KMS-11 (cell line): ENCODE data around the gene GOLGA6A.

ENCODE experiments used
- H2AFZ ChIP-seq: fragments of 200-600 bp; sonication (generic); 2 replicates; pipeline ENCODE4 v1.6.1; 2016; ENCODE audit warnings: antibody characterized with exemption, mixed run types, low read depth
- H3K27ac ChIP-seq: fragments of 200-600 bp; sonication (generic); 2 replicates; pipeline ENCODE4 v1.6.1; 2016; ENCODE audit warnings: mild to moderate bottlenecking, mixed run types
- H3K27me3 ChIP-seq: fragments of 200-600 bp; sonication (generic); 2 replicates; pipeline ENCODE4 v1.6.1; 2017; ENCODE audit warnings: mild to moderate bottlenecking, low read depth, mixed run types, moderate library complexity; ENCODE audit not compliant: insufficient read depth
- H3K36me3 ChIP-seq: fragments of 200-600 bp; sonication (generic); 2 replicates; pipeline ENCODE4 v1.6.1; 2017; ENCODE audit warnings: mild to moderate bottlenecking, mixed run types; ENCODE audit not compliant: insufficient read depth
- H3K4me1 ChIP-seq: fragments of 200-600 bp; sonication (generic); 2 replicates; pipeline ENCODE4 v1.6.1; 2016; ENCODE audit warnings: mild to moderate bottlenecking, low read depth, mixed run types; ENCODE audit not compliant: poor library complexity, severe bottlenecking
- H3K4me2 ChIP-seq: fragments of 200-600 bp; sonication (generic); 2 replicates; pipeline ENCODE4 v1.7.0; 2016; ENCODE audit warnings: mild to moderate bottlenecking, mixed run types
- H3K4me3 ChIP-seq: fragments of 200-600 bp; sonication (generic); IDR thresholded peaks from 2 replicates; pipeline ENCODE4 v1.6.1; 2017; ENCODE audit warnings: low read depth, low read length, mixed read lengths; ENCODE audit not compliant: insufficient read depth
- H3K79me2 ChIP-seq: fragments of 200-600 bp; sonication (generic); 2 replicates; pipeline ENCODE4 v1.6.1; 2016; ENCODE audit warnings: low read depth, mixed run types; ENCODE audit not compliant: insufficient read depth
- H3K9ac ChIP-seq: fragments of 200-600 bp; sonication (generic); 2 replicates; pipeline ENCODE4 v1.6.1; 2016; ENCODE audit warnings: mild to moderate bottlenecking, mixed run types
- H4K20me1 ChIP-seq: fragments of 200-600 bp; sonication (generic); 2 replicates; pipeline ENCODE4 v1.6.1; 2016; ENCODE audit warnings: mild to moderate bottlenecking, mixed run types; ENCODE audit not compliant: insufficient read depth
- CTCF ChIP-seq: fragments of 200-600 bp; sonication (generic); conservative IDR thresholded peaks from 2 replicates; pipeline ENCODE4 v1.6.1; 2017; ENCODE audit warnings: low read depth, mild to moderate bottlenecking, antibody characterized with exemption, low read length, moderate library complexity, mixed read lengths

GOLGA6A gene

GRCh38 chr15:74124759-74125158, 42.4 kb upstream of the GOLGA6A start:
- Histone ChIP-seq H3K27ac (no peak overlapping the region), H3K36me3 (no peaks in the 10 kb centered on the region), H4K20me1 (no peaks in the 10 kb centered on the region), H3K9ac (no peak overlapping the region), H3K4me2 (no peak overlapping the region), H3K4me1 (peaks cover 14% of the 10 kb centered on the region), H3K4me3 (no peak overlapping the region), H3K79me2 (no peaks in the 10 kb centered on the region), H3K27me3 (peaks cover 71% of the 10 kb centered on the region), H2AFZ (no peak overlapping the region)
- TF ChIP-seq CTCF = no peak

DNA sequence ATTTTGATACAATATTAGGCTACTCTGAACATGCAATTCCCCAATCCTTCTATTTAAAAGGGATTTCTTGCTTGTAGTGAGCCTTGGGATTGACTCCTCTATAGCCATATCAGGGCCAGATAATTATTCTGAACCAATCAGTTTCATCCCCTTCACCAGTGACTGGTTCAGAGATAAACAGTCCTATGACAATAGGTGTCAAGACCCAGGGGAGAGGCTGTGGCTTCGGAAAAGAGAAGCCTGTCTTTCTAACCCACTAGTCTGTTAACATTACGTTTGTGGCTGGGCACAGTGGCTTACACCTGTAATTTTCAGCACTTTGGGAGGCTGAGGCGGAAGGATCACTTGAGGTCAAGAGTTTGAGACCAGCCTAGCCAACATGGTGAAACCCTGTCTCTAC, 41.8 kb upstream of the GOLGA6A start:
- Histone ChIP-seq H3K9ac (no peak overlapping the region), H3K4me1 (peaks cover 14% of the 10 kb centered on the region), H3K27ac (no peak overlapping the region), H3K4me2 (no peak overlapping the region), H3K79me2 (no peaks in the 10 kb centered on the region), H3K4me3 (no peak overlapping the region), H4K20me1 (no peaks in the 10 kb centered on the region), H3K36me3 (no peaks in the 10 kb centered on the region), H2AFZ (no peak overlapping the region), H3K27me3 (peaks cover 65% of the 10 kb centered on the region)
- no peak for TF ChIP-seq CTCF

GRCh38 chr15:74123658-74124057, 41.3 kb upstream of the GOLGA6A start:
- Histone ChIP-seq H3K79me2 (no peaks in the 10 kb centered on the region), H3K4me1 (peaks cover 14% of the 10 kb centered on the region), H3K4me2 (no peak overlapping the region)

GRCh38 chr15:74123131-74123429, 40.7 kb upstream of the GOLGA6A start:
- TF ChIP-seq CTCF = no peak
- H3K4me2 ChIP-seq = no peak overlapping the region
- no peaks in the 10 kb centered on the region for H4K20me1 ChIP-seq
- H3K79me2 ChIP-seq = no peaks in the 10 kb centered on the region
- no peak overlapping the region for H3K9ac ChIP-seq
- H3K27ac ChIP-seq = no peak overlapping the region
- H3K27me3 ChIP-seq = peaks cover 54% of the 10 kb centered on the region
- H3K4me3 ChIP-seq = no peak overlapping the region
- H2AFZ ChIP-seq = no peak overlapping the region
- peaks cover 13% of the 10 kb centered on the region for H3K4me1 ChIP-seq
- no peaks in the 10 kb centered on the region for H3K36me3 ChIP-seq

More at GRCh38 chr15:74123658-74124057, 41.3 kb upstream of the GOLGA6A start:
- no peak overlapping the region for H3K27ac ChIP-seq
- H3K36me3 ChIP-seq = no peaks in the 10 kb centered on the region
- no peak for TF ChIP-seq CTCF
- H3K9ac ChIP-seq = no peak overlapping the region
- peaks cover 60% of the 10 kb centered on the region for H3K27me3 ChIP-seq
- H3K4me3 ChIP-seq = no peak overlapping the region
- no peaks in the 10 kb centered on the region for H4K20me1 ChIP-seq
- no peak overlapping the region for H2AFZ ChIP-seq
